ENCODE results near the gene LLGL1.

The LLGL1 gene

DNA sequence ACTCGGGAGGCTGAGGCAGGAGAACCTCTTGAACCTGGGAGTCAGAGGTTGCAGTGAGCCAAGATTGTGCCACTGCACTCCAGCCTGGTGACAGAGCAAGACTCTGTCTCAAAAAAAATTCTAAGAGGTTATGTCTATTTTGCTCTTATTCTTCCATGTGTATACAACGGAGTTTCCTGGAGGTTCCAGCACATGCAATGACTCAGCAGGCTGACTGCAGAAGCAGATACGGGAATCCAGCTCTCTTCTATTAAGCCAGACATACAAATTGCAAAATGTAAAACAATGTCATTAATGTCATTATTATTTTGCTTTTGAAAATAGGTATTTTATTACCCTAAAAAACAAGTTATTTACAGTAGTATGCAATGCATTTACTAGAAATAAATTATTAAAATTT lies 53.4 kb downstream of the LLGL1 start:
- ATAC-seq: no peak

GRCh38 chr17:18280249-18280648 lies 54.8 kb downstream of the LLGL1 start:
- no peak for ATAC-seq

DNA sequence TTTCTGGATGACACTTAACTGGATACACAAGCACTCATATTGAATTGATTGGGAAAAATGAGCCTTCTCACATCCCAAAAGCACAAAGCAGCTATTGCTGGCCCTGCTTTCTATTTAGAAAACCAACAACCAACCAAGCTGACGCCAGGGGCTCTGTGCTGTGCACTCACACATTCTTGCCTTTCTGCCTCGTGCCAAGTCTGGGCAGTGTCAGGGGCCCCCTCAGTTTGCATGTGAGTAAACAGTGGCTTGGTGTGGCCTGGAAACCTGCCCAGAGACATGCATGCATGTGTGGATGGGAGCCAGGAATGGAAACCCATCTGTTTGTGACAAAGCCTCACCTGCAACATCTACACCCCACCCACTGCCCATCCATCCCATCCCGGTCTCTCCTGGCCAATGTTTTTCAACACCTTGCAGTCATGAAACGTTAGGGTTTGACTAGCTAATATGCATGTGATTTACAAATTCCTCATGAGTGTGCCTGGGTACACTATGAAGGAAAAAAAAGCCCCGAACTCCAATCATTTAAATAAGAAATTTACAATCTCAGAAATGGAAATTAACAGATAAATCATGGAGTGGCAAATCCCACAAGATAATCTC lies 55.4 kb downstream of the LLGL1 start:
- no peak for ATAC-seq

DNA sequence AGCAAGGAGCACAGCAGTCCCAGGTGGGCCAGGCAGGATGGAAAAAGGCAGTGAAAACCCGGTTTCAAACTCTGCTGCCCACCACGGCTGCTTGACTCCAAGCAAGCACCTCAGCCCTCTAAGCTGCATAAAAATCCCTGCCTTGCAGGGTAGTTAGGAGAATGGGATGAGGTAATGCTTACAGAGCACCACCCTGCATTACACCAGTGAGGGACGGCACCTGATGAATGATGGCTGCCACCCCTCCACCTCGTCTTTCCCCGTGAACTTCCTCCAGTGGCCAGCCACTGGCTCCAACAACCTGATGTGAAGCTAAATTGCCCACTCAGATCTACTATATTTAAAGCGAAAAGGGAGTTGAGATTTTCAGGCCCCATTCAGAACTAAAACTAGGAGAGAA lies 56.4 kb downstream of the LLGL1 start:
- ATAC-seq: no peak

GRCh38 chr17:18285296-18285695 lies 59.9 kb downstream of the LLGL1 start:
- ATAC-seq: no peak

GRCh38 chr17:18291718-18292540 lies 66.5 kb downstream of the LLGL1 start:
- no peak for ATAC-seq

Data from activated CD4-positive, CD25-positive, alpha-beta regulatory T cell treated with anti-CD3 and anti-CD28 coated beads, Interleukin-2, amount 50 U/mL, for 24 hours (primary cell).